VCaP (cell line): ENCODE results near the gene SHMT2.

Experiments
- H3K27ac ChIP-seq: fragments of 450-650 bp; 2 replicates; pipeline ENCODE4 v1.5.1; 2017
- TF ChIP-seq, protein P1 (sequence below): fragments of 450-650 bp; conservative IDR thresholded peaks from 2 replicates; pipeline ENCODE4 v1.5.1; 2017; ENCODE audit warnings: mild to moderate bottlenecking, moderate library complexity

The SHMT2 gene

DNA sequence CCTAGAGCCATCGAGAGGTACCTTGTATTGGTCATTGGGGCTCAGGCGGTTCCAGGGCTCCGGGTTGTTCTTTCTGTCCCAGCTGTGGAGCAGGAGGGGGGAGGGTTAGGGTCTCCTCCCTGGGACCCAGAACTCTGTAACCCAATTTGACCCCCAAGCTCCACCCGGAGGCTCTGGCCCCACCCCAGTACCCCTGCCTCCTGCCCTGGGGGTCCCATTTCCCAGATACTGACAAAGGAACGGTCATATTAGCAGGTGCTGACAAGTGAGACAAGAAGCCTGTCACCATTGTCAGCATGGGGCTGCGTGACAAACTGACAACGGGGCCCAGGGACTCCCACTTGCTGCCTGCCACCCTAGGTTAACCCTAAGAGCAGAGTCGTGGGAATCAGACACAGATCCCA lies 6.2 kb downstream of the SHMT2 start:
- H3K27ac ChIP-seq: no peak overlapping the region
- TF ChIP-seq, protein P1, sequence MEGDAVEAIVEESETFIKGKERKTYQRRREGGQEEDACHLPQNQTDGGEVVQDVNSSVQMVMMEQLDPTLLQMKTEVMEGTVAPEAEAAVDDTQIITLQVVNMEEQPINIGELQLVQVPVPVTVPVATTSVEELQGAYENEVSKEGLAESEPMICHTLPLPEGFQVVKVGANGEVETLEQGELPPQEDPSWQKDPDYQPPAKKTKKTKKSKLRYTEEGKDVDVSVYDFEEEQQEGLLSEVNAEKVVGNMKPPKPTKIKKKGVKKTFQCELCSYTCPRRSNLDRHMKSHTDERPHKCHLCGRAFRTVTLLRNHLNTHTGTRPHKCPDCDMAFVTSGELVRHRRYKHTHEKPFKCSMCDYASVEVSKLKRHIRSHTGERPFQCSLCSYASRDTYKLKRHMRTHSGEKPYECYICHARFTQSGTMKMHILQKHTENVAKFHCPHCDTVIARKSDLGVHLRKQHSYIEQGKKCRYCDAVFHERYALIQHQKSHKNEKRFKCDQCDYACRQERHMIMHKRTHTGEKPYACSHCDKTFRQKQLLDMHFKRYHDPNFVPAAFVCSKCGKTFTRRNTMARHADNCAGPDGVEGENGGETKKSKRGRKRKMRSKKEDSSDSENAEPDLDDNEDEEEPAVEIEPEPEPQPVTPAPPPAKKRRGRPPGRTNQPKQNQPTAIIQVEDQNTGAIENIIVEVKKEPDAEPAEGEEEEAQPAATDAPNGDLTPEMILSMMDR: no peak

DNA sequence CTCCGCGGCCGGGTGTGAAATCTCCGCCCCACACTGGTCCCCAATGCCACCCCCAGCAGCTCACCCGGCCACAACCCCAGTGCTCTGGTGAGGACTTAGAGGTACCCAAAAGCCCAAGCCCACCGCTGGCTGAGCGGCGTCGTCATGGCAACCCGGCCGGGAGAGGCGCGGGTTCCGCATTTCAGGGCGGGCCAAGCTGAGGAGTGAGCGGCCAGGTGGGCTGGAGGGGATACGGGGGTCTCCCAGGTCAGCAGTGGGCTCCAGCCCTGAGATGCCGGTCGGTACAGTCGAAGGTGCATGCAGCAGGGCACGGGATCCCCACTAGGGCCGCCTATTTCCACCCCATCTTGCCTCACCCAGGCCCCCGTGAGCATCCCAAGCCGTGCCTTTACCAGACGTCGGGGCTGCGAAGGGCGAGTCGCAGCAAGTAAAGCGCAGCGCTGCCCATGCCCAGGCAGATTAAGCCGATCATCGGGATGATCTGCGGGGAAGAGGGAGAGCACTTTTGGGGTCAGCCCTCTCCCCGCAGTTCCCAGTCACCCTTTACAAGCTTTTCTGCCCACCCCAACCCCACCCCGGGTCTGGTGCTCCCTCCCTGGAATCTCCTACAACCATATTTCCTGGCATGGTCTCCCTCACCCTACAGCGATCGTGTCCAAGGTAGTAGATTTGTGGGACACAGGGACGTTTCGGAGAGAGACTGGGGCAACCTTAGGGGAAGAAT lies 6.9 kb downstream of the SHMT2 start:
- TF ChIP-seq, protein P1: no peak
- no peak overlapping the region for H3K27ac ChIP-seq

DNA sequence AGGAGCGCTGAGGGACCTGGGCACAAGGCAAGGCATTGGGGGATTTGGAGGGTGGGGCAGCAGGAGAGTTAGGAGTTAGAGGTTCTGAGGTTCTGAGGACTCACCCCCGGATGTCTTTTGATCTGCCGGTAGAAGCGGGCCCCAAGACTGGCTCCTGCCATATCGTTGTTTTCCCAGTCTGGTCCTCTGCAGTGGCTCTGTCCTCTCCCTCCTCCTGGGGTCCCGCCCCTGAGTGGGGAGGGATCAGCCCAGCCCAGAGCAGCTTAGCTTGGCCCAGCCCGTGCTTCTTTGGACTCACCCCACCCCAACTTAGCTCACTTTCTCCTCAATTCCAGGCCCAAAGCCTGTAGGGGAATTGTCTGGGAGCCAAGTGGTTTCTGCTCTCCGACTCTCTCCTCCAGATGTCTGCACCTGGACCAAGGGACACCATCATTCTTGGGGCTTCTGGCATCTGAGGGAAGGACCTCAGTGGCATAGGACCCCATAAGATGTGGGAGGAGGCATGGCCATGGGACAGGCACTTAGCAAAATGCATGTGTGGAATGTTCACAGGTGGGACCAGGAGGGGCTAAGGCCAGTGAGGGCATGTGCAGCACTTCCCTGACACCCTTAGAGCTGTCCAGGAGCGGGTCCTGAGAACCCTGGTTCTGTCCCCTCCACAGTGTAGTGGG lies 7.5 kb downstream of the SHMT2 start:
- TF ChIP-seq, protein P1: no peak
- H3K27ac ChIP-seq: peak overlapping the region; percentile 13; the same call in 1 of the 2 replicates

DNA sequence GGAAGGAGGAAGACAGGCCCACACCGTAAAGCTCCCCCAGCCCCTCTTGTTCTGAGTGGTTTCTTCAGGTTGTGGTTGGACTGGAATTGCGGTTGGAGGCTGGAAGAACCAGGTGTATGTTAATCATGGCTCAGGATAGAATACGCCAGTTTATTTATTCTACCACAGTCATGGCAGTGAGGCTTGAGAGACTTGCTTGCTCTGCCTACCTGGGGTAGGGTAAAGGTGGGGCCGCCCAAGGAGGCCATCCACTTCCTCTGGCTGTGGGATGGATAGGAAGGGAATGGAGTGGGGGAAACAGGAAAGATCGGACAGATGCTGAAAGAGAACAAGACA lies 8.1 kb downstream of the SHMT2 start:
- TF ChIP-seq, protein P1: no peak
- H3K27ac ChIP-seq: peak overlapping the region; percentile 13; the same call in 1 of the 2 replicates

DNA sequence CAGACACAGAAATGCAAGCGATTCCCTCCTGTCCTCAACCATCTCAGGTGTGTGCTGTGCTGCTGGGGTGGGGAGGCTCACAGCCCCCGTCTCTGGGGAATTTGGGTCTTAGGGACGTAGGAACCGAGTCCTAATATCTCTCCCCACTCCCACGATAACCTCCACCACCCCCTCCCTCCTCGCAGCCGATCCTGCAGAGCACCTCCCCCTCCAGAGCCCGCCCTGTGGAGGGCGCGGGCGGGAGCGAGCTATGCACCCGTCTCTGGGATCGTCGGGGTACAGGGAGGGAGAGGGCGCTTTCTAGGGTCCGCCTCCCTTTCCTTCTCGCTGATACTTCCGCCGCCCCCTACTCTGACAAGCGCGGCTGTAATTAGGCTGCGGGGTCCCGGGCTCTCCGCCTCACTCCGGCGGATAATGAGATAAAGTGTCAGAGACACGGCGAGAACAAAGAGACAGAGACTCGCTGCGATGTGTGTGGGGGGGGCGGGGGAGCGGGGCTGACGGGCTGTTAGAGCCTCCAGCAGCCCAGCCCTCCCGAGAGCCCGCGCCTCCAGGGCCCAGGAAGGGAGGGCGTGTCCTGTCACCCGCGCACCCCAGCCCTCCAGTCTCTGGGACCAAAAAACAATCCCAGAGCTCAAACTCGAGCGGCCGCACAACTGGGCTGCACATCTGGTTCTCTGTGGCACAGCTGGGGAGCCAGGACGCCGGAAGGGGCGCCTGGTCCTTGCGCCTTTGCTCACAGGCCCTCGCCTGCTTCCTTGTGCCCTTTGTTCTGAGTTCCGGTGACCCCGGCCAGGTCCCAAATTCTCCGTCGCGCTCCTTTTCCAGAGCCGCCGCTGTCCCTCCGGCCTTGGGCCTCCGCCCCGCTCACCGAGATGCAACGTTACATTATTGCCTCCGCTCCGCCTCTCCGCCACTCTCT lies 8.7 kb downstream of the SHMT2 start:
- peak overlapping the region; percentile 87; the same call in 1 of the 2 replicates for H3K27ac ChIP-seq
- TF ChIP-seq, protein P1: no peak

DNA sequence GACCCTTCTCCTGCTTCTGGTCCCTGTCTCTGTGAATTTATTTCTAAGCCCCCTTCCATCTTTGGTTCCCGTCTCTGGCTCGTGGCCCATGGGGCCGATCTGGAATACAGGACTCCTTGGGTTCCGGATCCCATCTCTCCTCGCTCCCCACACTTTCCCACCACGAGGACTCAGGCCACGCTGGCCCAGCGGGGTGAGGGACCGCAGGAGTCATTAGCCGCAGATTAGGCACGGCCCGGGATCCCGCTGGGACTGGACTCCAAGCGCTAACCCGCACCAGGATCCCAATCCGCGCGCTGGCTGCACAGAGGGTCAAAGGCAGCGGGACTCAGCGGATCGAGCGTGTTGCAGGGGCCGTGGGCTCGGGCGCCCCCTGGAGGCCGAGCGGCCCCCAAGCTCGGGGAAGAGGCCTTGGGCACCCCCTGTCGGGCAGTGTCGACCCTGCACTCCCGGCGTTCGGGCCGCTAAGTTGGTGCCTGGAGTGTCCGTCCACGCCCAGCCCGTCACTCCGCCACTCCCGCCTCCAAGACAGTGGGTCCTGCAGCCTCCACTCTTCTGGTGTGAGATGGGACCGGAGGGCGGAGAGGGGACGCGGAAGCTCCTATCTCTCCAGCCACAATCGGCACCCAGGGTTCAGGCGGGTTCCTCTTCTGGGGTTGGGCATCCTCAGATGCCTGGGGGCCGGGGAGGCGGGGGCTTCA lies 9.5 kb downstream of the SHMT2 start:
- H3K27ac ChIP-seq: peak overlapping the region; percentile 87
- TF ChIP-seq, protein P1: peak; percentile 100
